HG03103 (cell line): Measurements from ENCODE around the gene ZNF3.

Experiments used
- ATAC-seq: cut with Tn5 transposase; IDR thresholded peaks from one replicate; pipeline ENCODE4 v1.9.1; 2021; ENCODE audit warnings: low read depth; ENCODE audit not compliant: unreplicated experiment

ZNF3 gene

DNA sequence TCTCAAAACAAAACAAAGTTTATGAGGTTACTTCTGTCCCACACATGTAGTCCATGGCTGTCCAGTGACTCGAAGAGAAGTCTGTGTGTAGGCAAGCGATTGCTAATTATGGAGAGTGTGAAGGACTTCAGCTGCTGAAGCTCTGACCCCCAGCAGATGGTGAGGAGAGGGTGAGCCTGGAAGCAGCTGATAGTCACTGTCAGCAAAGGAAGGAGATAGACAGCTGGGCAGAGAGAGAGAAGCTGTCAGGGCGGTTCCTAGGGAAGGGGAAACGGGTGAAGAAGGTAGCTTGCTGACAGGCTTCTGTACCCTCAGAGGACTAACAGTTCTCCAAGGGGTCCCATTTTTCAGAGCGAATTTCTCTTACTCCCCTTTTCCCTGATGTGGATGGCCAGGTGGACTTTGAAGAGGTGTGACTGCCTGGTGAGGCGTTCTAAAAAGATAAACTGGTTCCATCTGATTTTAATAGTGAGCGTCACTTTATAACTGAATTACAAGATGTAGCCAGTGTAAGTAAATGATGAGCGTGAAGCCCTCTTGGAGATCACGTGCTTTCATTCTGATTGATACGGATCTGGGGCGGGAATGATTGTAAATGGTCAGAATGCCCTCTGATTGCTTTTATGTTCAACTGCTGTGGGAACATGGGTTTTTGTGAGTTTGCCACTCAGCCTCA lies 19.9 kb downstream of the ZNF3 start:
- ATAC-seq, result no peak

DNA sequence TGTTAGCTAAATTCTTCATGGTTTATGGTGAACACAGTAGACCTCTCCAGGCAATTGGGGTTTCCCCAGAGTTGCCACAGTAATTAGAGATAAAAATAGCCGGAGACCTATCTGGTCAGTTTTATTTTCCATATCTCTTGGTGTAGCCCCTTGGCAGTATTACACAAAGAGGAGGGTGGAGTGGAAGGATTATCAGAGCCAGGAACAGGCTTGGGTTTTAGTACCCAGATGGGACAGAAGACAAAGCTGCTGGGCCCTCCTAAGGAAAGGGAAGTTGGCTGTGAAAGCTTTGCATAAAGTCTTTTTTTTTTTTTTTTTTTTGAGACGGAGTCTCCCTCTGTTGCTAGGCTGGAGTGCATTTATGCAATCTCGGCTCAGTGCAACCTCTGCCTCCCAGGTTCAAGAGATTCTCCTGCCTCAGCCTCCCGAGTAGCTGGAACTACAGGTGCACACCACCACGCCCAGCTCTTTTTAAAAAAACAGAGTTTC lies 22.2 kb downstream of the ZNF3 start:
- no peak for ATAC-seq

DNA sequence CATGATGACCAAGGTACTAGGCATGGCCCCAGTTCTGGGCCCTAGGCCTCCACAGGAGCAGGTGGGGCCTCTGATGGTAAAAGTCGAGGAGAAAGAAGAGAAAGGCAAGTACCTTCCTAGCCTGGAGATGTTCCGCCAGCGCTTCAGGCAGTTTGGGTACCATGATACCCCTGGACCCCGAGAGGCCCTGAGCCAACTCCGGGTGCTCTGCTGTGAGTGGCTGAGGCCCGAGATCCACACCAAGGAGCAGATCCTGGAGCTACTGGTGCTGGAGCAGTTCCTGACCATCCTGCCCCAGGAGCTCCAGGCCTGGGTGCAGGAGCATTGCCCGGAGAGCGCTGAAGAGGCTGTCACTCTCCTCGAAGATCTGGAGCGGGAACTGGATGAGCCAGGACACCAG lies 24.5 kb downstream of the ZNF3 start:
- no peak for ATAC-seq

DNA sequence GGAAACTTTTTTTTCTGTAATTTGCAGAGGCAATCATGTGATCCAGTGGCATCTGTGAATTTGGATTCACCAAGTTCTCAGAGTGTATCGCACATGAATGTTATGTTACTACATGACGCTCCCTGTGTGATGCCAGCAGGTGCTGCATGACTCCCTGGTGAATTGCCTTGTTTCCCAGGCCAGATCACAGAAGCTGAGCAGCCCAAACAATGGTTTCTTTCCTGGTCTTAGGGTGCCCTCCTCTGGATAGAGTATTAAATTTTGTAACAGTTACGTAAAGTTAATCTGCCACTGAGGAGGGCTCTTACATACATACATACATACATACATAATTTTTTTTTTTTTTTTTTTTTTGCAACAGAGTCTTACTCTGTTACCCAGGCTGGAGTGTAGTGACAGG lies 28.3 kb downstream of the ZNF3 start:
- ATAC-seq, result no peak

DNA sequence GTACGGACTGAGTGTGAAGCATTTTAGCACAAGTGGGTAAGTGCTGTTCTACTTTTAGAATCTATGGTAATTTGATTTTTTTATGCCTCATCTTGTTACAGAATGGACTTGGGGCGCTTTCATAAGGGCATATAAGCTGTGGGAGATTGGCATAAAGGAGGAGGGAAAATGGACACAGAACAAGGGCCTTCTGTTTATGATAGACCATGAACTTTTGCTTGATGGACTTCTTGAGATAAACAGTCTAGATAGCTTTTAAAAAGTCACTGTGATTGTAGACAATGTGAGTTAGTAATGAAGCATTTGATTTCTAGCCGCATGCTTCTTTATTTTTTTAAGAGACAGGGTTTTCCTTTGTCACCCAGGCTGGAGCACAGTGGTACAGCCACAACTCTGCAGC lies 29.9 kb downstream of the ZNF3 start:
- no peak for ATAC-seq

DNA sequence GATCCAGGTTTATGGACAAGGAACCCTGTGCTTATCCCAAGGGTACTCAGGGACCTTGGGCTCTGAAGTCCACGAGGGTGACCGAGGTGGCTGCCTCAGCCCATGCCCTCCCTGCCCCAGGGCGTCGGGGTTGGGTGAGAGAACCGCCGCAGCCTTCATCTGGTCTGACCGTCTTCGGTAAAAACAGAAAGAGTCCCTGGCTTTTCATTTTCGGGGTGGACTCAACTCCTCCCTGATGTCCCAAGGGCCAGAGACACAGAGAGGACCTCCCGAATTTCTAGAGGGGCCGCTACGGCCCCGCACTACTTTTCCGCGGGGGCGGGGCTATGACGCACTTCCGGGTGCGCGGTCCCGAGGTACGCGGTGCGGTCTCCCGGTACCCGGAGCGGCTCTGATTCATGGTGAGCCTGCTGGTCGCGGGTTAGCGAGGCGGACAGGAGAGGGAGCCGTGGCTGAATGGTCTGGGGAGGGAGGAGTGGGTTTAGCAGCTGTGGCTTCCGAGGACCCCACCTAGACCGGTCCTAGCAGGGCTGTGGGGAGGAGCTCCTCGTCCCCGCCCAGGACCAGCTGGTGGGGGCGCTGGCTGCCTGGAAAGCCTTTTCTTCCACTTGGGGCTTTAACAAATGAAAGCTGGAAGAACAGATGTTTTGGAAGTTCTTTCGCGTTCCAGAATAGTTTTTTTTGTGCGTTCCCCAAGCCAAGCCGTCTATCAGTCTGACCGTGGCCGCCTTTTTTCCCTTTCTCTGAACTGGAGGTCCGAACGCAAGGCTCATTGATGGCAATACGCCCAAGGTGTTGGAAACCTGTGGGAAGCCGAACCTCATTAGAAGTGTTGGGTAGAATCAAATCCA lies 31.9 kb downstream of the ZNF3 start, which contains the start of gene ZSCAN21:
Gene ZSCAN21 (plus strand): TSS at position 334 of the 851 bp plus-strand sequence. CDS start 7,233 bp downstream, outside the sequence.
- peak; percentile 83 for ATAC-seq

DNA sequence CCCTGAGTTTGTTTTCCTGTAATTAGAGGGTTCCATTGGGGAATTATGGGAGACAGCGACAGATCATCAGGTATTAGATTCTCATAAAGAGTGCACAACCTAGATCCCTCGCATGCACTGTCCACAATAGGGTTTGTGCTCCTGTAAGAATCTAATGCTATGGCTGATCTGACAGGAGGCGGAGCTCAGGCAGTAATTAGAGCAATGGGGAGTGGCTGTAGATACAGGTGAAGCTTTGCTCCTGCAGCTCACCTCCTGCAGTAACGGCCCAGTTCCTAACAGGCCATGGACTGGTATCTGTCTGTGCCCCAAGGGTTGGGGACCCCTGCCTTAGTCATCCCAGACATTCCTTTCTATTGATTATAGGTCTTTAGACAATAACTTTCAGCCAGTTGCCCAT lies 32.8 kb downstream of the ZNF3 start:
- ATAC-seq, result no peak

DNA sequence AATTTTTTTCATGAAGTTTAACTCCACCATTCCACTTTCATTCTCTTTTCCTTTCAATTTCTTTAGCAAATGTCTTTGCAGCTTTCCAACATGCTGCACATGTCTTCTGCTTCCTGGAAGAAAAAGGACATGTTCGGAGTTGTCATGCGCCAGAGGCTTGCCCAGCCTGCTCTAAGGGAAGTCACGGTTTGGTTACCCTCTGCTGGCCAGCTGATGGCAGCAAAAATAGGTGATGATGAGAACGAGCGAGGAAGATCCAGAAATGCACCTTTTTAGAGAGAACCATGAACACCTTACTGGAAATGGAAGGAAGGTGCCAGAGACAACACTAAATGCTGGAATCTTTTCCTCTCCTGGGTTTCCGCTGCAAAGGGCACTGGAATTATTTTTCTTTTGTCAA lies 36.8 kb downstream of the ZNF3 start:
- ATAC-seq, result no peak

DNA sequence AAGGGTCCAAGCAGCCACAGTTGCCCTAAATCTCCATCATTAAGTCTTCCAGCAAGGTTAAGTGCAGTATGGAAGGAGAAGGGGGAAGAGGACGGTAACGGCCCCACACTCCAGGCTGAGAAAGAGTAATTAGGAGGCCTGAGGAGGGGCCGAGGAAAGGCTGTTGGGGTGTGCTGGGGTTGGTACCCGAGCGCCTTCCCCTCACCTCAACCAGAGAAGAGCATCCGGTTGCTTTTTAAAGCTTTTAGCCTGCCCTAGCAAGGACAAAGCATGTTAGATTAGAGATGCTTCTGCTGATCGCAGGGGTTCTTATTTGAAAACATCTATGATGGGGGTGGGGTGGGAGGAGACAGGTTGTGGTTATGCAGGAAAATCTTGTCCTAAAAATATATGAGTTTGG lies 40.9 kb downstream of the ZNF3 start:
- ATAC-seq, result no peak

DNA sequence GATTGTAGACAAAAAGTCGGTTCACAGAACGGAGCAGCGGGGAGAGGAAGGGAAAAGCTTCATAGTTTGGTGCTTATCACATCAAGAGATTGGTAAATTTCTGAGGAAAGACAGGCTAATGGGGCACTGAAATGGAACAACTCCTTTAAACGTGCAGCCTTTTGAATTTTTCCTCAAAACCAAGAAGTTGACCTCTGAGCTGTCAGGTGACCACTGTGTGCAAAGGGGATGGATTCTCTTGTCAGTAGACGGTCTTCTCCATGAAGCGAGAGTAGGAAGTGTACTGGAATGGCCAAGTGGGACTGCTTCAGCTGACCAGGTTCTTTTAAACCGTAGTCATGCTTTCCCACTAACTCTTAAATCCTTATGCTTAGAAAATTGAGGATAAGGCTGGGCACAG lies 43.2 kb downstream of the ZNF3 start:
- no peak for ATAC-seq

DNA sequence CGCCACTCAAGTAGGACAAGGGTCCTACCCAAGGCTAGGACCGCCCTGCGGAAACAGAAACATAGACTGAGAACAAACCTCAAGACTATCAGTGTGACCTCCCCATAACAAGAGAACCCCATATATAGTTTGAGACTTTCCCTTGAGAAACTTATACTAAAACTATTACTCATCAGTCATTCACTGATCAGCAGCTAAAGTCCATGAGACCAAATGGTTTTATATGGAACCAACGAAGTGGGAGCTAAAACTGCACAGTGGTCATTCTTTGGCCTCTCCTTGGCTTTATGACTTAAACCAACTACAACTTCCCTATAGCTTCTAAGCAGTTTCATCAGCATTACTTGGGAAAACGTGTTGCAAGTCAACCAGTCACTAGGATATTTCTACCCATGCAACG lies 45.6 kb downstream of the ZNF3 start:
- no peak for ATAC-seq

DNA sequence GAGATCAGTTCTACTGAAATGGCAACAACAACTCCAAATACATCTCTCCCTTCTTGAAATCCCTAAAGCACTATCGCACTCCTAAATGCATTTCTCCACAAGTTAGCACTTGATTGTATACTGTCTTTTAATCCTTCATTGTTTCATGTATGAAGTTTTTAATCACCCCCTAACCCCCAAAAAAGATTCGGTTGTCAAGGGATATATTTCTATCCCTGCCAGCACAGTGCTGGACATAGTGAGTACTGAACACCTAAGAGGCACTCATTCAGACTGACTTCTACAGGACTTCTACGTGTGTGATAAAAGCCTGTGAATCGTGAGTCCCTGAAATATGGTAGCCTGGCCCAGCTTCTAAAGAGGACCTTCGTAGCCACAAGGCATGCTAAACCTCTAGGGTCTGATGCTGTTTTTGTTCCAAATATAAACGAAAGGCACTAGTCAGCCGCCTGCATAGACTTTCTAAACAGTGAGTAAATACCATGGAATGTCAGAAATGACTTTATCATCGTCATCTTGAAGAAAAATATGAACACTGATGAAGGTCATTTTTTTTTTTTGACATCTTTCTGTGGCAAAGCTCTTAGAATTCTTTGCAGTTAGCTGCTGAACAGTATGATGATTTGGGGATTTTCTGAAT lies 46.5 kb downstream of the ZNF3 start:
- no peak for ATAC-seq

DNA sequence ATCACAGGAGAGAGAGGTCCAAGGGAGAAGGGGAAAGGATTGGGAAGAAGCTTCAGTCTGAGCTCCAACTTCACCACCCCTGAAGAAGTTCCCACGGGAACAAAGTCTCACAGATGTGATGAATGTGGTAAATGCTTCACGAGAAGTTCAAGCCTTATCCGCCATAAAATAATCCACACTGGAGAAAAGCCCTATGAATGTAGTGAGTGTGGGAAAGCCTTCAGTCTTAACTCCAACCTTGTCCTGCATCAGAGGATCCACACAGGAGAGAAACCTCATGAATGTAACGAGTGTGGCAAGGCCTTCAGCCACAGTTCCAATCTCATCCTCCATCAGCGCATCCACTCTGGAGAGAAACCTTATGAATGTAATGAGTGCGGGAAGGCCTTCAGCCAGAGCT lies 48.0 kb downstream of the ZNF3 start:
- no peak for ATAC-seq

DNA sequence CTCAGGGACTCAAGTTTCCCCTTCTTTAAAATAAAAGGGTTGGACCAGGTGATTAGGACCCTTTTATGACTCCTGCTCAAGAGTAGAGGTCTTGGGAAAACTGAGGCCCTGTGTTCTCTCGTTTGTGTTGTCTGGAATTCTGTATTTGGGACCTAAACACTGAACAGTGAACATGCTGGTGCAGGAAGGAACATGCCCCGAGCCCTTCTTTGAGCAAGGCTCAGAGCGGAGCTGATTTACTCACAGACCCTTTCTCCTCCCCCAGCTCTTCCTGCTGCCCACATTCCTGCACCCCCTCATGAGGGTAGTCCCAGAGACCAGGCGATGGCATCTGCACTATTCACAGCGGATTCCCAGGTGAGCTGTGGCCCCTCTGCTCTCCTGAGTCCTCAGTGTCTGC lies 51.9 kb downstream of the ZNF3 start:
- no peak for ATAC-seq

DNA sequence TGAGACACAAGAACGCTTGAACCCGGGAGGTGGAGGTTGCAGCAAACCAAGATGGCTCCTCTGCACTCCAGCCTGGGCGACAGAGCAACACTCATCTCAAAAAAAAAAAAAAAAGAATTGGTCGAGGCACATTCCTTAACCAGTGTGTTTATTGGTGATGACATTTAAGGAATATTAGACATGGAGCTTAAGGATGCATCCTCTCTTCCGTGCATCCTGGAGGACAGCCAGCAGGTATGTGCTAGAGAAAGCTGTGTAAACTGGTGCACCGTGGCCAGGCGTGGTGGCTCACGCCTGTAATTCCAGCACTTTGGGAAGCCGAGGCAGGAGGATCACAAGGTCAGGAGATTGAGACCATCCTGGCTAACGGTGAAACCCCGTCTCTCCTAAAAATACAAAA lies 54.3 kb downstream of the ZNF3 start:
- no peak for ATAC-seq

DNA sequence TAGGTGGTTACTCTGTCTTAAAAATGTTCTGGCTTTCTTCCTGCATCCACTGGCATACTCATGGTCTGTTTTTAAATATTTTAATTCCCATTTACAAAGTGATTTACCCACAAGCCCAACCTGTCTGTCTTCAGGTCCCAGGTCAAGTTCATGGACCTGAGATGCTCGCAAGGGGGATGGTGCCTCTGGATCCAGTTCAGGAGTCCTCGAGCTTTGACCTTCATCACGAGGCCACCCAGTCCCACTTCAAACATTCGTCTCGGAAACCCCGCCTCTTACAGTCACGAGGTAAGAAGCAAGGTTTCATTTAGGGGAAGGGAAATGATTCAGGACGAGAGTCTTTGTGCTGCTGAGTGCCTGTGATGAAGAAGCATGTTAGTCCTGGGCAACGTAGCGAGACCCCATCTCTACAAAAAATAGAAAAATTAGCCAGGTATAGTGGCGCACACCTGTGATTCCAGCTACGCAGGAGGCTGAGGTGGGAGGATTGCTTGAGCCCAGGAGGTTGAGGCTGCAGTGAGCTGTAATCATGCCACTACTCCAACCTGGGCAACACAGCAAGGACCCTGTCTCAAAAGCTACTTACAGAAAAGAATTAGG lies 57.4 kb downstream of the ZNF3 start:
- no peak for ATAC-seq

DNA sequence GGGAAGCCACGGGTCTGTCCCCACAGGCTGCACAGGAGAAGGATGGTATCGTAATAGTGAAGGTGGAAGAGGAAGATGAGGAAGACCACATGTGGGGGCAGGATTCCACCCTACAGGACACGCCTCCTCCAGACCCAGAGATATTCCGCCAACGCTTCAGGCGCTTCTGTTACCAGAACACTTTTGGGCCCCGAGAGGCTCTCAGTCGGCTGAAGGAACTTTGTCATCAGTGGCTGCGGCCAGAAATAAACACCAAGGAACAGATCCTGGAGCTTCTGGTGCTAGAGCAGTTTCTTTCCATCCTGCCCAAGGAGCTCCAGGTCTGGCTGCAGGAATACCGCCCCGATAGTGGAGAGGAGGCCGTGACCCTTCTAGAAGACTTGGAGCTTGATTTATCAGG lies 58.0 kb downstream of the ZNF3 start:
- ATAC-seq, result no peak

DNA sequence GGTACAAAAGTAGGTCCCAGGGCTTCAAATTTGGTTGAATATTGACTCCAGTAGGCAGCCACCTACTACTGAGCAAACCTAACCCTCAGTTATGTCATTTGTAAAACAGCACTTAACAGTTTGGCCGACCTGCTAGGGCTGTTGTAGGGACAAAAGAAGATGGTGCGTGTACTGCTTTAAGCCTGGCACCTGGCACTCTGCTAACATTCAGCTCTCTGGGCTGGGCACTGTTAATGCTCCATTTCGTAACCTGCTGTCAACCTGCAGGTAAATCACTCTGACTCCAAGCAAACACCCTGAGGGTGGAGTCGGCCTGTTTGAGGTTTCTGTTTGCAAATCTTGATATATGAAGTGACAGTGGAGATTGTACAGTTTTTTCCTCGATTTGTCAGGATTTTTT lies 58.9 kb downstream of the ZNF3 start:
- no peak for ATAC-seq

DNA sequence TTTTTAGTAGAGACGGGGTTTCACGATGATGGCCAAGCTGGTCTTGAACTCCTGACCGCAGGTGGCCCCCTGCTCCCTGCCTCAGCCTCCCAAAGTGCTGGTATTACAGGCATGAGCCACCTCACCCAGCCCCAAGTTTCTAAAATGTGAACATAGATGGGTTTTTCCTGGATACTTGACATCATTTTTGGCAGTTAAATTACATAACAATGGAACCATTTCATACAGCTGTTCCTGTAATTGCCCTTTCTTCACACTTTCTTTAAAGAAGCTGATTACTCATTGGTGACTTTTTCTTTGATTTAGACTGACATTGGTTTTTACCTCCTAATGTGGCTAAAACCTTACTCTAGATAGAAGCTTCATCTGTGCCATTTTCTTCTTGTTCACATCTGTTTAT lies 60.2 kb downstream of the ZNF3 start:
- ATAC-seq, result no peak
